ENCODE results near the gene GYG2.

DNA sequence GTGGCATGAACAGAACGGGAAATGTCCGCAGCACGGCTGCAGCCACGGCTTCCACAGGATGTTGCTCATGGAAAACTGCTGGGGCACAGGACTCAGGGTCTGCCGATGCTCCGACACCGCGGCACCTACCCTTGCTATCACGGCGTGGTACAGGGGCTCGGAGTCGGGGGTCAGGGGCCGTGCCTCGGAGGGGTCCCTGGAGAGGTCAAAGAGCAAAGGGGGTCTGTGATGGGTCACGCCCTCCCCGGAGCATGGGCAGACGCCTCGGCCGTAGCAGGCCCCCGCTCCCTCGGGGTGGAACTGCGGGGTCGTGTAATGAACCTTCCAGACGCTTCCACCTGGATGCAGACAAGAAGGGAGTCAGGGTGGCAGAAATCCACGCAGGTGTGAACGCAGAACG lies 78.6 kb downstream of the GYG2 start:
- TF ChIP-seq EZH2 (IDR thresholded peaks at IDR 0.05), result no peak
- TF ChIP-seq POLR2AphosphoS5 (IDR thresholded peaks at IDR 0.05; ENCODE audit: low read depth, low read length), result no peak

All from HCT116 (cell line).